ENCODE data around the gene RALGPS2. TPM values are rescaled to one million over a fixed set of nuclear protein-coding genes. Genes with fewer than 3 reads are reported as not detected.
A peak's percentile ranks its signal among the peaks of the same experiment; 100 is the strongest.

Gene RALGPS2
- total and polyA plus RNA-seq, 2 experiments from 2014 or later: 8.1 to 31.2 TPM

DNA sequence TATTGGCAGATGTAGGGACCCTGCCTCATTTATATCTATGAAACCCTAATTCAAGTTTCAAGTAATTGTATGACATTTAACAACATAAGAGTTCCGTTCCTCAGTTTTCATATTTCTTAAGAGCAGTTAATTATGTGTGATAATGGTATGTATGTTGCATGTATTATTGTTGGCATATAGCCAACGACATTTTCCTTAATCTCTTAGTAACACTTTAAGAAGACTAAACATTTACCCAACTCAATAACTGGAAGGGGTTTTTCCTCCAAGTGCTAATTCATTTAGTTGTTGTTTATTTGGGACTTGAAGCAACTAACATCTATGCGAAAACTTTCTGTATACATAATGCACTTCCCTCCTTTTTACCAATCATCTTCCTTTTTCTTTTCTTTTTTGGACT, 1.5 kb upstream of the RALGPS2 start:
- no peak for ATAC-seq
- Histone ChIP-seq H3K36me3 (ENCODE audit: insufficient read depth) (no peaks in the 10 kb centered on the region), H2AFZ (no peak overlapping the region), H3K9me2 (ENCODE audit: insufficient read depth) (no peaks in the 10 kb centered on the region), H3K27me3 (ENCODE audit: insufficient read depth) (no peaks in the 10 kb centered on the region), H3K4me3 (no peak overlapping the region), H3K4me1 (ENCODE audit: insufficient read depth) (peaks cover 8% of the 10 kb centered on the region), H4K20me1 (replicated peaks; ENCODE audit: insufficient read depth) (no peaks in the 10 kb centered on the region), H3F3A (replicated peaks; ENCODE audit: low read depth) (no peaks in the 10 kb centered on the region), H3K27ac (ENCODE audit: low read depth) (no peak overlapping the region), H3K4me2 (0 out of 2 replicates have a peak overlapping the region, but pooled peaks have one; percentile 83), H3K79me2 (replicated peaks; ENCODE audit: insufficient read depth) (peaks cover 21% of the 10 kb centered on the region)
- TF ChIP-seq ZNF114 (CRISPR knock-in tag; IDR thresholded peaks at IDR 0.05) (no peak), STAT1 (IDR thresholded peaks at IDR 0.05; ENCODE audit: unreplicated experiment) (no peak), REST (IDR thresholded peaks at IDR 0.05; ENCODE audit: unreplicated experiment) (no peak), ETS1 (IDR thresholded peaks at IDR 0.05) (no peak), CTCF (conservative IDR thresholded peaks at IDR 0.05; ENCODE audit: low read depth in 2 of 2) (no peak), EZH2 (IDR thresholded peaks at IDR 0.05; ENCODE audit: low read depth, unreplicated experiment) (no peak), NANOG (IDR thresholded peaks at IDR 0.05; ENCODE audit: borderline replicate concordance) (no peak), ZNF331 (CRISPR knock-in tag; IDR thresholded peaks at IDR 0.05; ENCODE audit: low read depth) (no peak), CREB1 (CRISPR knock-in tag; IDR thresholded peaks at IDR 0.05; ENCODE audit: low read depth) (no peak), JUNB (IDR thresholded peaks at IDR 0.05; ENCODE audit: unreplicated experiment) (no peak), EZH2phosphoT487 (IDR thresholded peaks at IDR 0.05; ENCODE audit: unreplicated experiment) (no peak)
- TF ChIP-seq, protein P1, sequence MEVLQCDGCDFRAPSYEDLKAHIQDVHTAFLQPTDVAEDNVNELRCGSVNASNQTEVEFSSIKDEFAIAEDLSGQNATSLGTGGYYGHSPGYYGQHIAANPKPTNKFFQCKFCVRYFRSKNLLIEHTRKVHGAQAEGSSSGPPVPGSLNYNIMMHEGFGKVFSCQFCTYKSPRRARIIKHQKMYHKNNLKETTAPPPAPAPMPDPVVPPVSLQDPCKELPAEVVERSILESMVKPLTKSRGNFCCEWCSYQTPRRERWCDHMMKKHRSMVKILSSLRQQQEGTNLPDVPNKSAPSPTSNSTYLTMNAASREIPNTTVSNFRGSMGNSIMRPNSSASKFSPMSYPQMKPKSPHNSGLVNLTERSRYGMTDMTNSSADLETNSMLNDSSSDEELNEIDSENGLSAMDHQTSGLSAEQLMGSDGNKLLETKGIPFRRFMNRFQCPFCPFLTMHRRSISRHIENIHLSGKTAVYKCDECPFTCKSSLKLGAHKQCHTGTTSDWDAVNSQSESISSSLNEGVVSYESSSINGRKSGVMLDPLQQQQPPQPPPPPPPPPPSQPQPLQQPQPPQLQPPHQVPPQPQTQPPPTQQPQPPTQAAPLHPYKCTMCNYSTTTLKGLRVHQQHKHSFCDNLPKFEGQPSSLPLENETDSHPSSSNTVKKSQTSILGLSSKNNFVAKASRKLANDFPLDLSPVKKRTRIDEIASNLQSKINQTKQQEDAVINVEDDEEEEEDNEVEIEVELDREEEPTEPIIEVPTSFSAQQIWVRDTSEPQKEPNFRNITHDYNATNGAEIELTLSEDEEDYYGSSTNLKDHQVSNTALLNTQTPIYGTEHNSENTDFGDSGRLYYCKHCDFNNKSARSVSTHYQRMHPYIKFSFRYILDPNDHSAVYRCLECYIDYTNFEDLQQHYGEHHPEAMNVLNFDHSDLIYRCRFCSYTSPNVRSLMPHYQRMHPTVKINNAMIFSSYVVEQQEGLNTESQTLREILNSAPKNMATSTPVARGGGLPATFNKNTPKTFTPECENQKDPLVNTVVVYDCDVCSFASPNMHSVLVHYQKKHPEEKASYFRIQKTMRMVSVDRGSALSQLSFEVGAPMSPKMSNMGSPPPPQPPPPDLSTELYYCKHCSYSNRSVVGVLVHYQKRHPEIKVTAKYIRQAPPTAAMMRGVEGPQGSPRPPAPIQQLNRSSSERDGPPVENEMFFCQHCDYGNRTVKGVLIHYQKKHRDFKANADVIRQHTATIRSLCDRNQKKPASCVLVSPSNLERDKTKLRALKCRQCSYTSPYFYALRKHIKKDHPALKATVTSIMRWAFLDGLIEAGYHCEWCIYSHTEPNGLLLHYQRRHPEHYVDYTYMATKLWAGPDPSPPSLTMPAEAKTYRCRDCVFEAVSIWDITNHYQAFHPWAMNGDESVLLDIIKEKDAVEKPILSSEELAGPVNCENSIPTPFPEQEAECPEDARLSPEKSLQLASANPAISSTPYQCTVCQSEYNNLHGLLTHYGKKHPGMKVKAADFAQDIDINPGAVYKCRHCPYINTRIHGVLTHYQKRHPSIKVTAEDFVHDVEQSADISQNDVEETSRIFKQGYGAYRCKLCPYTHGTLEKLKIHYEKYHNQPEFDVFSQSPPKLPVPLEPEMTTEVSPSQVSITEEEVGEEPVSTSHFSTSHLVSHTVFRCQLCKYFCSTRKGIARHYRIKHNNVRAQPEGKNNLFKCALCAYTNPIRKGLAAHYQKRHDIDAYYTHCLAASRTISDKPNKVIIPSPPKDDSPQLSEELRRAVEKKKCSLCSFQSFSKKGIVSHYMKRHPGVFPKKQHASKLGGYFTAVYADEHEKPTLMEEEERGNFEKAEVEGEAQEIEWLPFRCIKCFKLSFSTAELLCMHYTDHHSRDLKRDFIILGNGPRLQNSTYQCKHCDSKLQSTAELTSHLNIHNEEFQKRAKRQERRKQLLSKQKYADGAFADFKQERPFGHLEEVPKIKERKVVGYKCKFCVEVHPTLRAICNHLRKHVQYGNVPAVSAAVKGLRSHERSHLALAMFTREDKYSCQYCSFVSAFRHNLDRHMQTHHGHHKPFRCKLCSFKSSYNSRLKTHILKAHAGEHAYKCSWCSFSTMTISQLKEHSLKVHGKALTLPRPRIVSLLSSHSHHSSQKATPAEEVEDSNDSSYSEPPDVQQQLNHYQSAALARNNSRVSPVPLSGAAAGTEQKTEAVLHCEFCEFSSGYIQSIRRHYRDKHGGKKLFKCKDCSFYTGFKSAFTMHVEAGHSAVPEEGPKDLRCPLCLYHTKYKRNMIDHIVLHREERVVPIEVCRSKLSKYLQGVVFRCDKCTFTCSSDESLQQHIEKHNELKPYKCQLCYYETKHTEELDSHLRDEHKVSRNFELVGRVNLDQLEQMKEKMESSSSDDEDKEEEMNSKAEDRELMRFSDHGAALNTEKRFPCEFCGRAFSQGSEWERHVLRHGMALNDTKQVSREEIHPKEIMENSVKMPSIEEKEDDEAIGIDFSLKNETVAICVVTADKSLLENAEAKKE (CRISPR knock-in tag; IDR thresholded peaks at IDR 0.05): no peak
- H3K36me3 Mint-ChIP-seq (ENCODE audit: low read depth): no peaks in the 10 kb centered on the region
- no peak overlapping the region for H3K27ac Mint-ChIP-seq
- H3K27me3 Mint-ChIP-seq (ENCODE audit: insufficient read depth, low read depth, poor library complexity): peaks cover 5% of the 10 kb centered on the region
- no peak overlapping the region; the same call in 2 of the 3 replicates for H3K4me3 Mint-ChIP-seq
- no peak for DNase-seq (ENCODE audit: low spot score)
- peaks cover 36% of the 10 kb centered on the region for H3K4me1 Mint-ChIP-seq
- H3K9me3 Mint-ChIP-seq: no peaks in the 10 kb centered on the region

All from GM23338 (cell line).